Spleen (tissue), 7 donors: ENCODE measurements around the gene TOR1B.

Experiments
- CTCF ChIP-seq, 11 experiments: fragments of 200-600 bp in 7 of 11; fragments of 450-650 bp in 4 of 11; sonication (generic) in 4 of 11; IDR thresholded peaks in 8 of 11; conservative IDR thresholded peaks in 3 of 11; 1 replicate in 7 of 11; 2 replicates in 4 of 11; pipeline versions ENCODE4 v1.4.0 to v1.8.0; 2016 to 2021; ENCODE audit warnings: antibody characterized with exemption in 11 of 11, inconsistent platforms in 4 of 11, mild to moderate bottlenecking in 1 of 11
- POLR2A ChIP-seq, 3 donors: fragments of 450-650 bp; IDR thresholded peaks; one replicate each; pipeline ENCODE4 v1.5.1; 2017; ENCODE audit warnings: antibody characterized with exemption in 3 of 3, mild to moderate bottlenecking in 1 of 3
- POLR2AphosphoS5 ChIP-seq, 3 donors: sonication (generic); formaldehyde crosslinking; IDR thresholded peaks; one replicate each; pipeline ENCODE4 v1.5.1; 2017; ENCODE audit warnings: antibody characterized with exemption in 3 of 3
- donor health status: DM: no; HTN: no; CAD: no; lungs with moderate emphysema.
- donor health status: DM: no; HTN: no; CAD: no.
- donor health status: DM: no; HTN: no; CAD: no.

- no peak for TF ChIP-seq POLR2A (IDR thresholded peaks at IDR 0.05)
- no peak for TF ChIP-seq CTCF (IDR thresholded peaks at IDR 0.05 in 8 of 11, conservative IDR thresholded peaks at IDR 0.05 in 3 of 11)
- no peak for TF ChIP-seq POLR2AphosphoS5 (IDR thresholded peaks at IDR 0.05)
These were observed 25.2 kb upstream of the TOR1B start for GRCh38 chr9:129777769-129778130.
